GM19238 (cell line): ENCODE measurements around the gene TPRN.
A peak's percentile ranks its signal among the peaks of the same experiment; 100 is the strongest.
"Not testable (repeated sequence)": the region's sequence is repeated elsewhere in the genome, so short reads cannot be mapped to it uniquely, and the experiment has no call there.

Experiments used
- DNase-seq: peaks from one replicate; pipeline ENCODE4 v3.0.0; 2011; ENCODE audit warnings: low spot score; ENCODE audit not compliant: insufficient read length

Gene TPRN, protein sequence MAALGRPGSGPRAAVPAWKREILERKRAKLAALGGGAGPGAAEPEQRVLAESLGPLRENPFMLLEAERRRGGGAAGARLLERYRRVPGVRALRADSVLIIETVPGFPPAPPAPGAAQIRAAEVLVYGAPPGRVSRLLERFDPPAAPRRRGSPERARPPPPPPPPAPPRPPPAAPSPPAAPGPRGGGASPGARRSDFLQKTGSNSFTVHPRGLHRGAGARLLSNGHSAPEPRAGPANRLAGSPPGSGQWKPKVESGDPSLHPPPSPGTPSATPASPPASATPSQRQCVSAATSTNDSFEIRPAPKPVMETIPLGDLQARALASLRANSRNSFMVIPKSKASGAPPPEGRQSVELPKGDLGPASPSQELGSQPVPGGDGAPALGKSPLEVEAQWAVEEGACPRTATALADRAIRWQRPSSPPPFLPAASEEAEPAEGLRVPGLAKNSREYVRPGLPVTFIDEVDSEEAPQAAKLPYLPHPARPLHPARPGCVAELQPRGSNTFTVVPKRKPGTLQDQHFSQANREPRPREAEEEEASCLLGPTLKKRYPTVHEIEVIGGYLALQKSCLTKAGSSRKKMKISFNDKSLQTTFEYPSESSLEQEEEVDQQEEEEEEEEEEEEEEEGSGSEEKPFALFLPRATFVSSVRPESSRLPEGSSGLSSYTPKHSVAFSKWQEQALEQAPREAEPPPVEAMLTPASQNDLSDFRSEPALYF

DNA sequence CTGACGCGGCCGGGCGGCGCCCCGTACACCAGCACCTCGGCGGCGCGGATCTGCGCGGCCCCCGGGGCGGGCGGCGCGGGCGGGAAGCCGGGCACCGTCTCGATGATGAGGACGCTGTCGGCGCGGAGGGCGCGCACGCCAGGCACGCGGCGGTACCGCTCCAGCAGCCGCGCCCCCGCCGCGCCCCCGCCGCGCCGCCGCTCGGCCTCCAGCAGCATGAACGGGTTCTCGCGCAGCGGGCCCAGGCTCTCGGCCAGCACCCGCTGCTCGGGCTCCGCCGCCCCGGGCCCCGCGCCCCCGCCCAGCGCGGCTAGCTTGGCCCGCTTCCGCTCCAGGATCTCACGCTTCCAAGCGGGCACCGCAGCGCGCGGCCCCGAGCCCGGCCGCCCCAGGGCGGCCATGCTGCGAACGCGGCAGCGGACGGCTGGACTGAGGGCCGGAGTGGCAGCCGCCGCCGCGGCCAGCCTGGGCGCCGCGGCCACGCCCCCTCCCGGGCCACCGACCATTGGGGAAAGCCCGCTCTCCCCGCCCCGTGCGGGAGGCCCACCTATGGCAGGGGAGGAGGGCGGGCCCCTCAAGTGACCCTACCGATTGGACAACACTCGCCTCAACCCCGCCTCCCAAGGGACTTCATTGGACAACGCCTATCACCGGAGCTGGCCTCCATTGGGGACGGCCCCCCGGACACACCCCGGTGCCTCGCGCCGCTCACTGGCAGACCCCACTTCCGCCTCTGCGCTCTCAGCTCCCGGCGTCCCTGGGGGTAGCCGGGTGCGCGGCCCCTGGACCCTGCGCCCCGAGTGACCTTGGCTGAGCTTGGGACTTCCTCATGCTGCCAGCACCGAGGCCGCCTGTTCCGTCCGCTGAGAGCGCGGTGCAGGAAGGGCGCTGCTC lies at the start of gene TPRN:
TPRN (minus strand) TSS at position 431 of the 894 bp plus-strand sequence; CDS start at position 401, 30 bp downstream.
- peak; percentile 100 for DNase-seq

DNA sequence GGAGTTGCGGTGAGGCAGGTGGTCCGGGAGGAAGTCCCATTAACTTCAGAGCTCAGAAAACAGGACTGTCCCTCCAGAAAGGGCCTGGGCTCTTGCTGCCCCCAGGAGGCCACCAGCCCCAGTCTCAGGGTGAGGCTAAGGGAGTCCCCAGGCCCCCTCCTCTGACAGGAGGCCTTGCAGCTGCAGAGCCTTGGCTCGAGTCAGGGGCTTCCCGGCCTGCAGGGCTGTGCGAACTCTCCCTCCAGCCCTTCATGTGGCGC lies 47.3 kb upstream of the TPRN start:
- no peak for DNase-seq

DNA sequence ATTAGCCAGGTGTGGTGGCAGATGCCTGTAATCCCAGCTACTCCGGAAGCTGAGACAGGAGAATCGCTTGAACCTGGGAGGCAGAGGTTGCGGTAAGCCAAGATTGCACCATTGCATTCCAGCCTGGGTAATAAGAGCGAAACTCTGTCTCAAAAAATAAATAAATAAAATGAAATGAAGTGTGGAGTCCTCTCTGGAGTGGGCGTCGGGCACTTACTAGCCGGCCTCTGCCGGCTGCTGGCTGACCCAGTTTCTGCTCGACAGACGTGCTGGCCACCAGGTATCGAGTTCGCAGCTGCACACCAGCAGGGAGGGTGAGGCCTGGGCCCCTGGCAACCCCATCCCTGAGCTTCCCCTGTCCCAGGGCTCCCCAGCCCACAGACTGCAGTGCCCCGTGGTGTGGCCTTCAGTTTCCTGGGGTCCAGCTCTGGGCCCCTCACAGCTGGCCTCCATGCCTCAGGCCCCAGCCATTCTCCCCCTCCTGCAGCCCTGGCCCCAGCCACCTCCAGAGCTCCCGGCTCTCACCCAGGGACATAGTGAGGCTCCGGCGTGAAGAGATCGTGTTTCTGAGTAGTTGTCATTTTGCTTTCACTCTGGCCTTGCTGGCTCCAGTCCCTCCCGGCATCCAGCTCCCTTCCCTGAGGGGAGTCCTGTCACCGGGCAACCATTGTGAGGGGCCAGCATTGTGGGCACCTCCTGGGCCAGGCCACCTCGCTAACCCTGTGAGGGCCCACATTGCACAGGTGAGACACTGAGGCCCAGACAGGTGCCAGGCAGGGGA lies 46.8 kb upstream of the TPRN start:
- DNase-seq = no peak

DNA sequence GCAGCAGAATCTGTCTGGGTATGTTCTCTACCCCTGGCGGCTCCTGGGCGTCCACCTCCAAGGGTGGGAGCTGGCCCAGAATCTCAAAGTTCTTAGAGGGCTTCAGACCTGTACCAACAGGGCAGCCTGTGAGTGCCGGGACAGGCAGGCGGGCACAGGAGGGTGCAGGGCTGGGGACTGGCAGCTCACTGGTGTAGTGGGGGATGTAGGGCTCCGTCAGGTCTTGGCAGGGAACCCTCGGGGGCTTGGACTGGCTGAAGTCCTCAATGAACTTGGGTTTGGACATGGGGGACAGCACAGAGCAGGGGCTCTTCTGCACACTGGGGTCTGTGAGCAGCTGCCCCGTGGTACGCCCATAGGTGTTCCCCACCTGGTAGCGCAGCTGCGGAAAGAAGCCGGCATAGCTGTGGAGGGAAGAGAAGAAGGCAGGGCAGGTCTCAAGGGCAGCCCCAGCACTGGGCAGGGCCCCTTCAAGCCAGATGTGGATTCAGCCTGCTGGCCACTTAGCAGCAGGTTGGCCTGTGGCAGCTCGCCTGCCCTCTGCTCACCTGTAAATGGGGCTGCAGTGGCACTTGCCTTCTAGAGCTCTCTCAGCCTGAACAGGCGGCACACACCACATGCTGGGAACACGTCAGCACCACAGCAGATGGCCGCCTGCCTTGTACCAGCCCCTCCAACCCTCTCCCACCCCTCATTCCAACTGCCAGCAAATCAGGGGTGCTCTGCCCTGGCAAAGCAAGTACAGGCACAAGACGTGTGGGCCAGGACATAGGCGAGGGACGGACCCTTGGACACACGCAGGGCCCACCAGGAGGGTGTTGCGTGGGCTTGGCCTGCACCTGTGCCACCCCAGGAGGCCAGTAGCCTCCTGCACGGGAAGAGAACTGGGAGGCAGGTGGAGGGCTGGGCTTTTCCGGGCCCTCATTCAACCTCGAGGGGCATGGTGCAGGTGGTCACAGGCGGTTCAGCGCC lies 45.2 kb upstream of the TPRN start:
- DNase-seq = no peak

DNA sequence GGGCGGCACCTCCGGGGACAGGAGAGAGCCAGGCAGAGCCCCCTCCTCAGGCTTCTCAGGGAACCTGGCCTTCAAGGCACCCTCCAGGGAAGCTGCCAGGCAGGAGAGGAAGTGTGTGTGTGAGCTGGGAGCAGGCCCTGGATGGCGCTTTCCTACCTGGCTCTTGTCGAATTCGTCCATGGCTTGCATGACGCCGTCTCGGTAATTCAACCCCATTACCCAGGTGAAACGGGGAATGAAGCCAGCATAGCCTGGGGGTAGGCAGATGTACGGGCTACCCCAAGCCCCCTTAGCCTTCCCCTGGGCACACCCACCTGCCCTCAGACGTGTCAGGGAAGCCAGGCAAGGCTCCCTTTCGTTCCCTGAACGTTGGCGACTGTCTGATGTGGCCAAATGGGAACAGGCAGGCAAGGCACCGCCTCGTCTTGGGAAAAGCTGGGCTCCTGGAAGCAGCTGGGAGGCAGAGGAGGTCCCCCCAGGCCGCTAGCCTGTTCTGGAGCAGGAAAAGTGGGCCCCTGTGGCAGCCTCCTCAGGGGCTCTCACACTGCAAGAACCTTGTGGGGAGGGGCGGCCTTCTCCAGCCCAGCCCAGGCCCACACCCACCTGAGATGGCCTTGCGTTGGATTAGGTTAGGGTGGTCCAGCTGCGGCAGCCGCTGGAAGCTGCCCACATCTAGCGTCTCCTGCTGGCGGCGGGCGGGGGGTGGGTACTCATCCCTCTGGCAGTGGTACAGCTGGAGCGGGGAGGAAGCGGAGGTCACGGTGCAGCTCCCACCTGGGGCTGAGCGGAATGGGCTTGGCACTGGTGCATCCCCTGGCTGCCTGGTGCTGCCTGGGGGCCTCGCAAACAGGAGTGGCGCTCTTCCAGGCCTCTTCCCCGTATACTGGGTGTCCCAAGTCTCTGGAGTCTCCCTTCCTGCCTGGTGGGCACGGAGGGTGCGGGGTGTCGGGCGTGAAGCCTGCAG lies 44.2 kb upstream of the TPRN start:
- no peak for DNase-seq

DNA sequence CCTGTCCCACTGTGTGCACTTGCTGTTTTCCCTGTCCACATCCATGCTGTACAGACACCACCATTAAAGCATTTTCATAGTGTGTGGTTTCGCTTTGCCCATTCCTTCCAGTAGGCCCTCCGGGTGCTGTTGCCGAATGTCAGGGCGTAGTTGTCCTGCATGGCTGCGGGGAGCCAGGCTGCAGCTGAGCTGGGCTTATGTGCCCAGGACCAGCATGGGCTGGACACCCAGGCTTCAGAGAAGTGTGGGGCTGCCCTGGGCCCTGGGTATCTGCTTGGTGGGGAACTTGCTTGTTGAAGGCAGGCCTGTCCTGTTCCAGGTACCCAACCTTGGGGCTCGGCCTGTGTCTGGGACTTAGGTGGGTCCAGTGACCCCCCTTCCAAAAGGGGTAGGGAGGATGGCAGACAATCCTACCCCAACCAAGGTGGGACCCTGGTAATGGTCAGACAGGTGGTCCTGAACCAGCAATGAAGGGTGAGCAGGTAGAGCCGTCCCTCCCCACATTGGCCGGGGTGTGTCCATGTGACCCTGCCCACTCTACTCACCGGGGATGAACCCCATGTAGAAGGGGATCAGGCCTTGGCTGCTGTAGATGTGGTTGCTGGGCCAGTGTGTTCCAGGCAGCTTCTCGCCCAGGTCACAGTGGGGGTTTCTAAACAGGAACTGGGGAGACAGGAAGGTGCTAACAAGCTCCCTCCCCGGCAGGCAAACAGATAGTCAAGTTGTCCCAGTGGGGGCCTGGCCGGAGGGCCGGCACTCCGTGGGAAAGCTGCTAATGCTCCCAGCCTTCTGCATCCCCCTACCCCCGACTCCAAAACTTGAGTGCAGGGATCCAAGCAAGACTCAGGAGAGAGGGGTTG lies 43.3 kb upstream of the TPRN start:
- no peak for DNase-seq

DNA sequence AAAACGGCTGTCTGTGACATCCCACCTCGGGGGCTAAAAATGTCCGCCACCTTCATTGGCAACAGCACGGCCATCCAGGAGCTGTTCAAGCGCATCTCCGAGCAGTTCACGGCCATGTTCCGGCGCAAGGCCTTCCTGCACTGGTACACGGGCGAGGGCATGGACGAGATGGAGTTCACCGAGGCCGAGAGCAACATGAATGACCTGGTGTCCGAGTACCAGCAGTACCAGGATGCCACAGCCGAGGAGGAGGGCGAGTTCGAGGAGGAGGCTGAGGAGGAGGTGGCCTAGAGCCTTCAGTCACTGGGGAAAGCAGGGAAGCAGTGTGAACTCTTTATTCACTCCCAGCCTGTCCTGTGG lies 42.7 kb upstream of the TPRN start:
- DNase-seq = not testable (repeated sequence)

DNA sequence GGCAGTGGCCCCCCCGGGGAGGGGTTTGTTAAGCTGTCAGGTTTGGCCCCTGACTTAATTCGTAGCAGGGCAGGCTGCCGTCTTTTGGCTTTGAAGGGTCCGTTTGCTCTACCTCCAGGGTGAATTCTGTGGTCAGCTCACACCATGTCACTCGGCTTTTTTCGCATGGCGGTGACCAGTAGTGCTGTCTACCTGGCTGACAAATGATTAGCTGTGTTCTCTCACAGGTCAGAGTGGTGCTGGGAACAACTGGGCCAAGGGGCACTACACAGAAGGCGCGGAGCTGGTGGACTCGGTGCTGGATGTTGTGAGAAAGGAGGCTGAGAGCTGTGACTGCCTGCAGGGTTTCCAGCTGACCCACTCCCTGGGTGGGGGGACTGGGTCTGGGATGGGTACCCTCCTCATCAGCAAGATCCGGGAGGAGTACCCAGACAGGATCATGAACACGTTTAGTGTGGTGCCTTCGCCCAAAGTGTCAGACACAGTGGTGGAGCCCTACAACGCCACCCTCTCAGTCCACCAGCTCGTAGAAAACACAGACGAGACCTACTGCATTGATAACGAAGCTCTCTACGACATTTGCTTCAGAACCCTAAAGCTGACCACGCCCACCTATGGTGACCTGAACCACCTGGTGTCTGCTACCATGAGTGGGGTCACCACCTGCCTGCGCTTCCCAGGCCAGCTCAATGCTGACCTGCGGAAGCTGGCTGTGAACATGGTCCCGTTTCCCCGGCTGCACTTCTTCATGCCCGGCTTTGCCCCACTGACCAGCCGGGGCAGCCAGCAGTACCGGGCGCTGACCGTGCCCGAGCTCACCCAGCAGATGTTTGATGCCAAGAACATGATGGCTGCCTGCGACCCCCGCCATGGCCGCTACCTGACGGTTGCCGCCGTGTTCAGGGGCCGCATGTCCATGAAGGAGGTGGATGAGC lies 42.0 kb upstream of the TPRN start:
- DNase-seq = no peak

DNA sequence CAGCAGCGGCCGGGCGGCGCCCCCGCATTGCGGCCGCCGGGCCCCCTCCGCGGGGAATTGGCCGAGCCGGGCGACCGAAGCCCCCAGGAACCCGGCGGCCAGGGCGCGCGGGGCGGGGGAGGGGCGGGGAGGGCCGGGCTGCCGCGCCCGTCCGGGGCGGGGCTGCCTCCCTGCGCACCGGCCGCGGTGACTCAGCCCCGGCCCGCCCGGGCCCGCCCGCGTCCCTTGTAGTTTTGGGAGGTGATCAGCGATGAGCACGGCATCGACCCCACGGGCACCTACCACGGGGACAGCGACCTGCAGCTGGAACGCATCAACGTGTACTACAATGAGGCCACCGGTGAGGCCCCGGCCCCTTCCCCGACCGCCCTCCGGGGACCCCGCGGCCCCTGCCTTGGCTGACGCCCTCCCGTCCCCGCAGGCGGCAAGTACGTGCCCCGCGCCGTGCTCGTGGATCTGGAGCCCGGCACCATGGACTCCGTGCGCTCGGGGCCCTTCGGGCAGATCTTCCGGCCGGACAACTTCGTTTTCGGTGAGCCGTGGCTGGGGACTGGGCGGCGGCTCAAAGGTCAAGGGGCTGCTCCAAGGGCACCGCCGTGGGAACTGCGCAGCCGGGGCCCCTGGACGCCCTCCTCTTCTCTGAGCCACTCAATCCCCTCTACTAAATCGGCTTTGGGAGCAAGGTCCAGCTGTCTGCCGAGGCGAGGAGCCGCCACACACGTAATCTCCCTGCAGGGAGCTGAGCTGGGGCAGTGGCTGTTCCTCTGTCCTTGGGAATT lies 41.1 kb upstream of the TPRN start:
- peak; percentile 66 for DNase-seq

DNA sequence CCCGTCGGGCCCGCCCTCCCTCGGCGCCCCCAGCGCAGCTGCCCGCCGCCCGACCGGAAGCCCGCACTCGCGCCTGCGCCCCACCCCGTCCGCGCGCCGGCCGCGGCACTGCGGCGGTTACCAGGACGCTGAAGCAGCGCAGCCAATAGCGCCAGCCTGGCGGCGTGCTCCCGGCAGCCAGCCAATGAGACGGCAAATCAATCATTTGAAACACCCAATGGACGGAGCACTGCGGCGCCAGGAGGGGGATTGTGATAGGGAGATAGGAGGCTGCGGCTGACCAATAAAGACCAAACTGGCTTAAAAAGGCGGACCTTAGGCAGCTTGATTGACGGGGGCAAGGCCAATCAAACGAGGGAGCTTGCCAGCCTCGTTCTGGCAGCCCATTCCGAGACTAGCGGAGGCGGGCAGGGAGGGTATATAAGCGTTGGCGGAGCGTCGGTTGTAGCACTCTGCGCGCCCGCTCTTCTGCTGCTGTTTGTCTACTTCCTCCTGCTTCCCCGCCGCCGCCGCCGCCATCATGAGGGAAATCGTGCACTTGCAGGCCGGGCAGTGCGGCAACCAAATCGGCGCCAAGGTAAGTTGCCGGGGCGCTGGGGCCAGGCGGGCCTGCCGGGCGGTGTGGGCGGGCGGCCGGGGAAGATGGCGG lies 40.4 kb upstream of the TPRN start, which contains the start of gene TUBB4B:
TUBB4B (plus strand) TSS at position 447 of the 649 bp plus-strand sequence; CDS start at position 521, 74 bp downstream.
- peak; percentile 100 for DNase-seq

DNA sequence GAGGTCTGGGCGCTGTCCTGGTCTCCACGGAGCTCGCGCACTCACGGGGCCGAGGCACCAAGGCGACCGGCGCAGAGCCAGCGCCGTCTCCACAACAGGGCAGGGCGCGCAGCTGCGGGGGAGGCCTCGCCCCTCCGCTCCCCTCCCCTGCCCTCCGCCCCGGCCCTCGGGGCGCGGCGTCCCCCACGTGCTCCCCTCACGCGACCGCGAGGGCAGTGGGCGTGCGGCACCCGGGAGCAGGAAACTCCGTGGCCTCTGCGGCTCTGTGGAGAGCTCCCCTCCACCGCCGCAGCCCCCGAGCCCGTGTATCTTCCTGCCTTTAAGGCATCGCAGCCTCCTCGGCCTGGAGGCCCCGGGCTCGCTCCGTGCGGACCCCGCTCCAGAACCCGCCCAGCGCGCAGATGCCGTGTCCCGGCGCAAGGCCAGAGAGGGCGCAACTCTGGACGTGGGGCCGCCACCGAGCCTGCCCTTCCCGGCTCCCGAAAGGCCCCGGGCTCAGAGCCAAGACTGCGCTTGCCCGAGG lies 39.8 kb upstream of the TPRN start:
- peak; percentile 74 for DNase-seq

DNA sequence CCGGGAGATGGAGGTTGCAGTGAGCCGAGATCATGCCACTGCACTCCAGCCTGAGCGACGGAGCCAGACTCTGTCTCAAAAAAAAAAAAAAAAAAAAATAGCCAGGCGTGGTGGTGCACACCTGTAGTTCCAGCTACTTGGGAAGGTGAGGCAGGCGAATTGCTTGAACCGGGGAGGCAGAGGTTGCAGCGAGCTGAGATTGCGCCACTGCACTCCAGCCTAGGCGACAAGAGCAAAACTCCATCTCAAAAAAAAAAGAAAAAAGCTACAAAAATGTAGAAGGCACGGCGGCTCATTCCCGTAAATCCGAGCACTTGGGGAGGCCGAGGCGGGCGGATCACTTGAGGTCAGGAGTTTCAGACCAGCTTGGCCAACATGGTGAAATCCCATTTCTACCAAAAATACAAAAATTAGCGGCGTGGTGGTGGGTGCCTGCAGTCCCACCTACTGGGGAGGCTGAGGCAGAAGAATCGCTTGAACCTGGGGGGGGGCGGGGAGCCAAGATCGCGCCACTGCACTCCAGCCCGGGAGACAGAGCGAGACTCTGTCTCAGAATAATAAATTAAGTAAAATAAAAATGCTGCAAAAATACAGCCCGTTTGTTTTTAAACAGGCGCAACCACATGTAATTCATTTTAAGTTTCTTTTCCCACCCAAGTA lies 39.1 kb upstream of the TPRN start:
- DNase-seq = not testable (repeated sequence)

DNA sequence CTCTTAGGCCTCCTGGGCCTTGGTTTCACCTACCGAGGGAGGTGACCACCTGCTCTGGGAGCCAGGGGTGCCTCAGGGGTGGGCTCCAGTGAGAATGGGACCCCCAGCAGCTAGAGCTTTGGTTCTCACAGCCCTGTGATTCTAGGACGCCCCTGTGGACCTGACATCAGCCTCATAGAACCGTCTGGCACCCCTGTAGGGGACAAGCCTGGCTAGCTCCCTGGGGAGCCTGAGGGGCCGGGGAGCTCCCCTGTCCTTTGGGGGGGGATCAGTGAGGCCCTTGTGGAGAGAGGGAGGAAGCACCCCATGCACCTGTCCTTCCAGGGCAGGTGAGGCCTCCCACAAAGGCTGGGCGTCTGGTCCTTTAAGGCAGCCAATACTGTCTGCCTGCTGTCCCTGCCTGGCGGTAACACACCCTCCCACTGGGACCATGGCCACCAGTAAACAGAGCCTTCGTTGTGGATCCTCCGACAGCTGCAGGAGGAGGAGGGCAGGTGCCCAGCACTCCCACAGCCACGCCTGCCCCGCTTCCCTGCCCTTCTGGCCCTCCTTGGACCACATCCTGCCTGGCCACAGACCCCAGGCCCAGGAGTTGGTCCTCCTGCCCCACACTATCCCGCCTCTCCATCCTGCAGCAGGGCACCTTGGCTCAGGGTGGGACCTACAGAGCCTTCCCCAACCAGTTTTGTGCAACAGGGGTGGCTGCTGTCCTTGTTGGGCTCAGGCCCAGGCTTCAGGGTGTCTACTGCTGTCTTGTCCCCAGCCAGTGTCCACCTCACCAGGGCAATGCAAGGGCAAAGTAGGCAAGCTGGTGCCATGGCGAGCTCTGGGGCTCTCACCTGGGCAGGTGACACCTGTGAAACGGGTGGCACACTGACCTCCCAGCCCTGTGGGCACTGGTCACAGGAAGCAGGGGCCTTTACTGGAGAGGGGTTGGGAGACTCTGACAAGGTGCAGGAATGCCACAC lies 37.5 kb upstream of the TPRN start:
- no peak for DNase-seq
